K562 (cell line): ENCODE results near the gene MFAP2. TPM values are rescaled to one million over a fixed set of nuclear protein-coding genes. Genes with fewer than 3 reads are reported as not detected.

Source experiments
- ATAC-seq: fragments of 200-7000 bp; cut with Tn5 transposase; 3 replicates; pipeline ENCODE4 v1.9.1; 2020; ENCODE audit warnings: moderate library complexity
- BruUV-seq: library from RNA; stranded (reverse); fragments of 400-500 nt; replicated peaks from 2 replicates; lab custom pipeline; 2021; lab: Mats Ljungman, UMichigan
- CTCF ChIA-PET: fragments of 300-600 bp; formaldehyde crosslinking; extraction: SDS; loops from one replicate; lab custom pipeline; 2021; ENCODE audit warnings: low intra/inter-chr PET ratio; lab: Yijun Ruan, JAX
- POLR2A ChIA-PET: fragments of 300-600, 350-650 bp; sonication (Branson Sonifier 250); formaldehyde crosslinking; extraction: SDS; loops from one replicate; lab custom pipeline; 2021; ENCODE audit warnings: antibody characterized with exemption, inconsistent platforms; lab: Yijun Ruan, JAX
- DNase-seq, 4 experiments: peaks; one replicate each; pipeline versions ENCODE4 v3.0.0 to v3.0.0-alpha.2; 2011 to 2018; ENCODE audit warnings: low spot score in 3 of 4, mixed read lengths in 3 of 4; ENCODE audit errors: extremely low read depth in 1 of 4
- FAIRE-seq: peaks from 2 replicates; lab custom pipeline; 2011; peaks lifted over from hg19 to GRCh38; lab: Jason Lieb, UNC
- H2AFZ ChIP-seq: 2 replicates; pipeline ENCODE4 v1.6.0; 2011; ENCODE audit warnings: low read depth, low read length, control low read depth, inconsistent platforms
- H3K27ac ChIP-seq: fragments of 200-600 bp; 3 replicates; pipeline ENCODE4 v1.8.0; 2011; ENCODE audit warnings: low read depth, mild to moderate bottlenecking, control low read depth, inconsistent platforms, low read length, moderate library complexity, mixed read lengths; ENCODE audit errors: extremely low read depth
- H3K27me3 ChIP-seq, 2 experiments: fragments of 300-600 bp in 1 of 2; 2 replicates in 1 of 2; 3 replicates in 1 of 2; pipeline versions ENCODE4 v1.6.0 to v1.8.0; 2011; ENCODE audit warnings: inconsistent platforms in 2 of 2, low read length in 2 of 2, mild to moderate bottlenecking in 1 of 2, mixed read lengths in 1 of 2, moderate library complexity in 1 of 2; ENCODE audit not compliant: control insufficient read depth in 2 of 2, insufficient read depth in 2 of 2
- H3K36me3 ChIP-seq: fragments of 300-600 bp; 3 replicates; pipeline ENCODE4 v1.8.0; 2011; ENCODE audit warnings: mild to moderate bottlenecking, low read length, inconsistent platforms; ENCODE audit not compliant: control insufficient read depth, insufficient read depth
- H3K4me1 ChIP-seq, 2 experiments: fragments of 200-600 bp in 1 of 2; replicated peaks in 1 of 2; 2 replicates in 1 of 2; 3 replicates in 1 of 2; pipeline versions ENCODE4 v1.5.1 to v1.8.0; 2011; ENCODE audit warnings: inconsistent platforms in 2 of 2, low read length in 2 of 2, mild to moderate bottlenecking in 1 of 2, mixed read lengths in 1 of 2, moderate library complexity in 1 of 2; ENCODE audit not compliant: control insufficient read depth in 2 of 2, insufficient read depth in 2 of 2
- H3K4me2 ChIP-seq: 2 replicates; pipeline ENCODE4 v1.6.1; 2011; ENCODE audit warnings: low read length, control low read depth, inconsistent platforms, mixed read lengths; ENCODE audit not compliant: insufficient read depth
- H3K4me3 ChIP-seq: fragments of 200-600 bp; sonication (generic), shearing (Covaris generic); 2 replicates; pipeline ENCODE4 v1.5.1; 2016; ENCODE audit warnings: control low read depth, inconsistent platforms
- H3K79me2 ChIP-seq: fragments of 200-600 bp; 3 replicates; pipeline ENCODE4 v1.8.0; 2011; ENCODE audit warnings: low read length, inconsistent platforms; ENCODE audit not compliant: control insufficient read depth, insufficient read depth
- H3K9ac ChIP-seq, 2 experiments: 2 replicates each; pipeline versions ENCODE4 v1.6.0 to v1.6.1; 2011; ENCODE audit warnings: low read depth in 2 of 2, low read length in 2 of 2, control low read depth in 1 of 2, inconsistent platforms in 1 of 2, mild to moderate bottlenecking in 1 of 2, mixed read lengths in 1 of 2; ENCODE audit not compliant: insufficient read depth in 1 of 2
- H3K9me1 ChIP-seq: one replicate; pipeline ENCODE4 v1.6.0; 2011; ENCODE audit warnings: inconsistent platforms, mild to moderate bottlenecking, low read length, moderate library complexity; ENCODE audit not compliant: control insufficient read depth, insufficient read depth
- H3K9me3 ChIP-seq: replicated peaks from 2 replicates; pipeline ENCODE4 v1.5.1; 2011; ENCODE audit warnings: low read depth, low read length, inconsistent platforms; ENCODE audit not compliant: control insufficient read depth, insufficient read depth
- H4K20me1 ChIP-seq: replicated peaks from 2 replicates; pipeline ENCODE4 v1.6.1; 2011; ENCODE audit warnings: low read length, inconsistent platforms, mixed read lengths; ENCODE audit not compliant: control insufficient read depth, insufficient read depth
- BCOR ChIP-seq: fragments of 450-650 bp; IDR thresholded peaks from 2 replicates; pipeline ENCODE4 v1.6.1; 2016
- CBX2 ChIP-seq: fragments of 200-600 bp; sonication (generic); IDR thresholded peaks from one replicate; pipeline ENCODE4 v1.6.1; 2012; ENCODE audit warnings: mild to moderate bottlenecking, low read length, inconsistent platforms; ENCODE audit not compliant: insufficient read depth, poor library complexity, severe bottlenecking
- LEF1 ChIP-seq: fragments of 450-650 bp; IDR thresholded peaks from 2 replicates; pipeline ENCODE4 v1.6.1; 2016; ENCODE audit warnings: mild to moderate bottlenecking
- NRF1 ChIP-seq, 2 experiments: fragments of 450-650 bp; IDR thresholded peaks in 1 of 2; conservative IDR thresholded peaks in 1 of 2; 2 replicates each; pipeline ENCODE4 v1.6.1; 2014; ENCODE audit warnings: mild to moderate bottlenecking in 2 of 2
- PHB ChIP-seq: fragments of 250-450 bp; sonication (Bioruptor Pico); IDR thresholded peaks from 2 replicates; pipeline ENCODE4 v1.5.0; 2021
- POLR2AphosphoS2 ChIP-seq: IDR thresholded peaks from 2 replicates; pipeline ENCODE4 v1.6.1; 2012; ENCODE audit warnings: low read length, improper control_type of control experiment
- SMARCC2 ChIP-seq: fragments of 450-650 bp; IDR thresholded peaks from 2 replicates; pipeline ENCODE4 v1.6.1; 2017; ENCODE audit warnings: antibody characterized with exemption, moderate library complexity, mild to moderate bottlenecking, low read depth
- ZNF23 ChIP-seq: fragments of 250-450 bp; sonication (Bioruptor Pico); IDR thresholded peaks from 2 replicates; pipeline ENCODE4 v1.4.0; 2020; ENCODE audit warnings: mild to moderate bottlenecking
- WGBS: fragments of 100-300 bp; shearing (Covaris generic); methylation state at CpG from one replicate; pipeline ENCODE4 v1.1.6; 2016; ENCODE audit warnings: low coverage, mixed read lengths; ENCODE audit not compliant: insufficient coverage; ENCODE audit errors: missing lambda C conversion rate; 5-methylcytosine and 5-hydroxymethylcytosine counted together
- in situ Hi-C: fragments of 300-500 bp; cut with MboI; formaldehyde crosslinking; loops from 4 replicates; pipeline ENCODE4 v1.15.0; 2018; ENCODE audit warnings: inconsistent platforms, mixed read lengths
- intact Hi-C: fragments of 100-400 bp; cut with micrococcal nuclease; formaldehyde crosslinking; loops from 2 replicates; pipeline ENCODE4 v1.14.2; 2022
- polyA plus RNA-seq, 8 experiments: library from polyadenylated mRNA; depleted of rRNA in 4 of 8; stranded (reverse) in 5 of 8; unstranded in 3 of 8; fragments of >200 nt; fragmentation: Nextera tagmentation in 2 of 8; fragmentation: Illumina TruSeq in 1 of 8; extraction: Ambion mirVana in 2 of 8; extraction: Trizol in 1 of 8; gene quantifications; 2 replicates each; pipeline versions ENCODE4 v1.2.1 to v1.2.3, GENCODE V29; 2011 to 2014; ENCODE audit warnings: inconsistent platforms in 1 of 8, missing spikeins in 1 of 8
- total RNA-seq, 7 experiments: library from RNA; depleted of rRNA in 6 of 7; stranded (reverse); fragments of >200 nt in 6 of 7; fragmentation: Illumina TruSeq in 2 of 7; extraction: Trizol in 2 of 7; gene quantifications; 2 replicates each; pipeline versions ENCODE4 v1.2.1 to v1.2.3, GENCODE V29; 2011 to 2021; ENCODE audit warnings: low replicate concordance in 1 of 7
- TF ChIP-seq, protein P1 (sequence below), 2 experiments: fragments of 450-650 bp in 1 of 2; sonication (generic) in 1 of 2; formaldehyde crosslinking in 1 of 2; IDR thresholded peaks; 2 replicates each; pipeline versions ENCODE4 v1.7.1 to v1.9.0; 2016 to 2022; ENCODE audit warnings: inconsistent platforms in 1 of 2, mild to moderate bottlenecking in 1 of 2, missing genetic modification reagents in 1 of 2
- TF ChIP-seq, protein P2 (sequence below): fragments of 450-650 bp; IDR thresholded peaks from 2 replicates; pipeline ENCODE4 v1.6.1; 2016; ENCODE audit warnings: missing biosample characterization, missing genetic modification characterization

MFAP2 gene
- total and polyA plus RNA-seq, 9 of the 15 experiments (the other 6 are each of a cell fraction or from before 2014, with no cell fraction given) = not detected

DNA sequence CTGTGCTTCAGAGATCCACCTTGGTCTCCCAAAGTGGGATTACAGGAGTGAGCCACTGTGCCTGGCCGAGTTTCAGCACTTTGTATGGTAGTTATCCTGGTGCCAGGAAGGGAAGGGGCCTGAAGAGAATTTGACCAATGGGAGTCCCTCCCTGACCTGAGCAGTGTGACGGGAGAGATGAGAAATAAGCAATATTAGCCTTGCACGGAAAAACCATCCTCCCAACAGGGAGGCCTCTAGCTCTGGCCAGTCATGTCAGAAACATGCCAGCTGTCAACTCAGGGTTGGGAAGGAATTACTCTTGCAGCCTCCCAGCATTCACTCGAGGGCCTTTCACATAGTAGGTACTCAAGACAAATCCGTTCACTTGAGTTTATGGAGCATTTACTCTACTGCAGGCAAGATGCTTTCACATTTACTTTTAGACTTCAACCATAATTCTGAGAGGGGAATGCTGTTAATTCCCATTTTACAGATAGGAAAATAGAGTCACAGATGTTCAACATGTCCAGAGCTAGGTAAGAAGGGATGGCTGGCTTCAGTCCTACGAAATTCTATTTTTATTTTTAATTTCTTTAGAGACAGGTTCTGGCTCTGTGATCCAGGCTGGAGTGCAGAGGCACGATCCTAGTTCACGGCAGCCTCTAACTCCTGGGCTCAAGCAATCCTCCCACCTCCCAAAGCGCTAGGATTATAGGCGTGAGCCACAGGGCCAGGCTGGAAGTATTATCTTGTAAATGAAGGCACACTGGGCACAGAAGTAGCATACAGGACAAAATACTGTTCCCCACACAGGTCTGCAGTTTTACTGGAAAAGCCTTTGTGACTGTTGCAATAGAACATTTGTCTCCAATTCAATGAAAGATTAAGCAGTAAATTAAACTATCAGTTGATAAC is 34.5 kb upstream of the MFAP2 start:
- 38% methylated on average over 10 of the region's 10 CpGs for WGBS
- Histone ChIP-seq H3K27me3 (no peaks in the 10 kb centered on the region), H3K9ac (no peak overlapping the region), H3K4me2 (peak overlapping the region; percentile 23; the same call in 1 of the 2 replicates), H3K27ac (no peak overlapping the region), H3K9me1 (no peaks in the 10 kb centered on the region), H3K4me1 (peaks cover 27 to 32% of the 10 kb centered on the region in 2 experiments), H3K36me3 (peaks cover 21% of the 10 kb centered on the region), H3K9me3 (no peaks in the 10 kb centered on the region), H3K79me2 (no peaks in the 10 kb centered on the region; the same call in 2 of the 3 replicates), H4K20me1 (no peaks in the 10 kb centered on the region), H3K4me3 (no peak overlapping the region), H2AFZ (peak overlapping the region; percentile 23; the same call in 1 of the 2 replicates)
- no peak for ATAC-seq
- ChIA-PET CTCF (no interaction called here), POLR2A (interaction anchor here (0.6 to 2.0 kb wide), 7 partner anchors 9 to 110 kb away, joined by 3 to 9 read pairs (median 4); no protein-coding TSS in a partner anchor)
- in situ Hi-C loops (no loop called here), intact Hi-C loops (no loop called here)
- FAIRE-seq = no peak
- DNase-seq = no peak
- BruUV-seq = no TSS peak
- TF ChIP-seq PHB (CRISPR knock-in tag) = no peak
- peak; percentile 87 for TF ChIP-seq BCOR
- TF ChIP-seq, protein P1, sequence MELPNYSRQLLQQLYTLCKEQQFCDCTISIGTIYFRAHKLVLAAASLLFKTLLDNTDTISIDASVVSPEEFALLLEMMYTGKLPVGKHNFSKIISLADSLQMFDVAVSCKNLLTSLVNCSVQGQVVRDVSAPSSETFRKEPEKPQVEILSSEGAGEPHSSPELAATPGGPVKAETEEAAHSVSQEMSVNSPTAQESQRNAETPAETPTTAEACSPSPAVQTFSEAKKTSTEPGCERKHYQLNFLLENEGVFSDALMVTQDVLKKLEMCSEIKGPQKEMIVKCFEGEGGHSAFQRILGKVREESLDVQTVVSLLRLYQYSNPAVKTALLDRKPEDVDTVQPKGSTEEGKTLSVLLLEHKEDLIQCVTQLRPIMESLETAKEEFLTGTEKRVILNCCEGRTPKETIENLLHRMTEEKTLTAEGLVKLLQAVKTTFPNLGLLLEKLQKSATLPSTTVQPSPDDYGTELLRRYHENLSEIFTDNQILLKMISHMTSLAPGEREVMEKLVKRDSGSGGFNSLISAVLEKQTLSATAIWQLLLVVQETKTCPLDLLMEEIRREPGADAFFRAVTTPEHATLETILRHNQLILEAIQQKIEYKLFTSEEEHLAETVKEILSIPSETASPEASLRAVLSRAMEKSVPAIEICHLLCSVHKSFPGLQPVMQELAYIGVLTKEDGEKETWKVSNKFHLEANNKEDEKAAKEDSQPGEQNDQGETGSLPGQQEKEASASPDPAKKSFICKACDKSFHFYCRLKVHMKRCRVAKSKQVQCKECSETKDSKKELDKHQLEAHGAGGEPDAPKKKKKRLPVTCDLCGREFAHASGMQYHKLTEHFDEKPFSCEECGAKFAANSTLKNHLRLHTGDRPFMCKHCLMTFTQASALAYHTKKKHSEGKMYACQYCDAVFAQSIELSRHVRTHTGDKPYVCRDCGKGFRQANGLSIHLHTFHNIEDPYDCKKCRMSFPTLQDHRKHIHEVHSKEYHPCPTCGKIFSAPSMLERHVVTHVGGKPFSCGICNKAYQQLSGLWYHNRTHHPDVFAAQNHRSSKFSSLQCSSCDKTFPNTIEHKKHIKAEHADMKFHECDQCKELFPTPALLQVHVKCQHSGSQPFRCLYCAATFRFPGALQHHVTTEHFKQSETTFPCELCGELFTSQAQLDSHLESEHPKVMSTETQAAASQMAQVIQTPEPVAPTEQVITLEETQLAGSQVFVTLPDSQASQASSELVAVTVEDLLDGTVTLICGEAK (IDR thresholded peaks at IDR 0.05) = no peak
- TF ChIP-seq, protein P1 (CRISPR knock-in tag; IDR thresholded peaks at IDR 0.05) = no peak
- no peak for TF ChIP-seq LEF1
- TF ChIP-seq CBX2 = no peak
- no peak for TF ChIP-seq POLR2AphosphoS2
- no peak for TF ChIP-seq SMARCC2
- TF ChIP-seq ZNF23 (CRISPR knock-in tag) = no peak
- no peak for TF ChIP-seq NRF1 (conservative IDR thresholded peaks at IDR 0.05 in 1 of 2, IDR thresholded peaks at IDR 0.05 in 1 of 2)
- TF ChIP-seq, protein P2, sequence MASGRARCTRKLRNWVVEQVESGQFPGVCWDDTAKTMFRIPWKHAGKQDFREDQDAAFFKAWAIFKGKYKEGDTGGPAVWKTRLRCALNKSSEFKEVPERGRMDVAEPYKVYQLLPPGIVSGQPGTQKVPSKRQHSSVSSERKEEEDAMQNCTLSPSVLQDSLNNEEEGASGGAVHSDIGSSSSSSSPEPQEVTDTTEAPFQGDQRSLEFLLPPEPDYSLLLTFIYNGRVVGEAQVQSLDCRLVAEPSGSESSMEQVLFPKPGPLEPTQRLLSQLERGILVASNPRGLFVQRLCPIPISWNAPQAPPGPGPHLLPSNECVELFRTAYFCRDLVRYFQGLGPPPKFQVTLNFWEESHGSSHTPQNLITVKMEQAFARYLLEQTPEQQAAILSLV (tag) = no peak
